ENCODE data around the gene EFNB2.

Gene EFNB2

GRCh38 chr13:106500445-106500844 is 35.0 kb downstream of the EFNB2 start:
- DNase-seq (ENCODE audit: low read depth), result no peak

GRCh38 chr13:106499896-106500295 is 35.6 kb downstream of the EFNB2 start:
- no peak for DNase-seq (ENCODE audit: low read depth)

- DNase-seq (ENCODE audit: low read depth), result no peak
These were observed 36.3 kb downstream of the EFNB2 start for GRCh38 chr13:106499113-106499512.

GRCh38 chr13:106498571-106498970 is 36.9 kb downstream of the EFNB2 start:
- no peak for DNase-seq (ENCODE audit: low read depth)

GRCh38 chr13:106498158-106498557 is 37.3 kb downstream of the EFNB2 start:
- DNase-seq (ENCODE audit: low read depth), result no peak

GRCh38 chr13:106497079-106497478 is 38.4 kb downstream of the EFNB2 start:
- no peak for DNase-seq (ENCODE audit: low read depth)

- DNase-seq (ENCODE audit: low read depth), result no peak
These were observed 39.1 kb downstream of the EFNB2 start for GRCh38 chr13:106496072-106496997.

- DNase-seq (ENCODE audit: low read depth), result no peak
These were observed 40.5 kb downstream of the EFNB2 start for GRCh38 chr13:106494936-106495335.

- DNase-seq (ENCODE audit: low read depth), result no peak
These were observed 41.0 kb downstream of the EFNB2 start for GRCh38 chr13:106494506-106494905.

- no peak for DNase-seq (ENCODE audit: low read depth)
These were observed 41.8 kb downstream of the EFNB2 start for GRCh38 chr13:106493533-106494220.

- no peak for DNase-seq (ENCODE audit: low read depth)
These were observed 42.6 kb downstream of the EFNB2 start for GRCh38 chr13:106492588-106493475.

- no peak for DNase-seq (ENCODE audit: low read depth)
These were observed 43.4 kb downstream of the EFNB2 start for GRCh38 chr13:106491928-106492587.

- DNase-seq (ENCODE audit: low read depth), result no peak
These were observed 44.0 kb downstream of the EFNB2 start for GRCh38 chr13:106491463-106491862.

- DNase-seq (ENCODE audit: low read depth), result no peak
These were observed 44.7 kb downstream of the EFNB2 start for GRCh38 chr13:106490569-106491321.

GRCh38 chr13:106489849-106490568 is 45.5 kb downstream of the EFNB2 start:
- DNase-seq (ENCODE audit: low read depth), result no peak

GRCh38 chr13:106488686-106489085 is 46.8 kb downstream of the EFNB2 start:
- no peak for DNase-seq (ENCODE audit: low read depth)

GRCh38 chr13:106488076-106488475 is 47.4 kb downstream of the EFNB2 start:
- DNase-seq (ENCODE audit: low read depth), result no peak

- DNase-seq (ENCODE audit: low read depth), result no peak
These were observed 48.3 kb downstream of the EFNB2 start for GRCh38 chr13:106487129-106487528.

- DNase-seq (ENCODE audit: low read depth), result no peak
These were observed 49.2 kb downstream of the EFNB2 start for GRCh38 chr13:106486287-106486686.

- no peak for DNase-seq (ENCODE audit: low read depth)
These were observed 50.8 kb downstream of the EFNB2 start for GRCh38 chr13:106484537-106485193.
